IPS-20b (cell line): ENCODE data around the gene MPL.

ENCODE experiments used
- H3K27ac ChIP-seq: one replicate; pipeline ENCODE4 v1.5.1; 2013; ENCODE audit warnings: low read length
- H3K27me3 ChIP-seq: 2 replicates; pipeline ENCODE4 v1.6.1; 2013; ENCODE audit warnings: mild to moderate bottlenecking, low read length, inconsistent platforms; ENCODE audit not compliant: insufficient read depth
- H3K36me3 ChIP-seq: 2 replicates; pipeline ENCODE4 v1.6.1; 2013; ENCODE audit warnings: low read depth, mild to moderate bottlenecking, inconsistent platforms, low read length, moderate library complexity; ENCODE audit not compliant: insufficient read depth
- H3K4me1 ChIP-seq: 2 replicates; pipeline ENCODE4 v1.6.1; 2013; ENCODE audit warnings: mild to moderate bottlenecking, control low read depth, inconsistent platforms, low read length, moderate library complexity; ENCODE audit not compliant: insufficient read depth
- H3K4me3 ChIP-seq: 2 replicates; pipeline ENCODE4 v1.5.1; 2013; ENCODE audit warnings: mild to moderate bottlenecking, low read length, inconsistent platforms
- H3K9ac ChIP-seq: 2 replicates; pipeline ENCODE4 v1.6.1; 2013; ENCODE audit warnings: low read depth, mild to moderate bottlenecking, inconsistent platforms, low read length, moderate library complexity
- H3K9me3 ChIP-seq: 2 replicates; pipeline ENCODE4 v1.6.1; 2013; ENCODE audit warnings: mild to moderate bottlenecking, low read depth, low read length, inconsistent platforms; ENCODE audit not compliant: insufficient read depth

Gene MPL

DNA sequence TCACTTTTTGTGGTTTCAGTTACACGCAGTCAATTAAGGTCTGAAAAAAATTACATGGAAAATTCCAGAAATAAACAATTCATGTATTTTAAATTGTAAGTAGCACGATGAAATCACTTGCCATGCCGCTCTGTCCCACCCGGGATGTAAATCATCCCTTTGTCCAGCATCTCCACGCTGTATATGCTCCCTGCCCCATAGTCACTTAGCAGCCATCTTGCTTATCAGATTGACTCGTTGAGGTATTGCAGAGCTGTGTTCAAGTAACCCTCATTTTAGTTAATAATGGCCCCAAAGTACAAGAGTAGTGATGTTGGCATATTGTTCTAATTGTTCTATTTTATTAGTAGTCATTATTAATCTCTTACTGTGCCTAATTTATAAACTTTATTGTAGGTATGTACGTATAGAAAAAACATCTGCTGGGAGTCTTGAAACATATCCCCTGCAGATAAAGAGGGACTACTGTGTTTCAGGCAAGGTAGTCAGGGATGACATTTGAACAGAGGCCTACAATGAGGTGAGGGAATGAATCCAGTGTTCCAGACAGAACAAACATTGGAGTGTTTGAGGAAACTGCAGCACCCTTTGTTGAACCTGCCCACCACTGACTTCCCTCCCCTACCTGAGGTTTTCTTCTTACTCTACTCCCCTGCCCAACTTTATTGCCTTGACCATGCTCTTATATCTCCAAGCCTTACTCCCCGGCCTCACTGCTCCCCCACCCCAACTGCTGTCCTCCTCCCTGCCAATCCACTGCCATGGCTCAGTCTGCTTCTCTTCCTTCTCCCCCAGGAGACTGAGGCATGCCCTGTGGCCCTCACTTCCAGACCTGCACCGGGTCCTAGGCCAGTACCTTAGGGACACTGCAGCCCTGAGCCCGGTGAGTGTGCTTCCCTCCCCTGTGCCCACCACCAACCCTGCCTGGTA is 14.1 kb downstream of the MPL start:
- no peaks in the 10 kb centered on the region for H3K36me3 ChIP-seq
- H3K4me1 ChIP-seq = peaks cover 14% of the 10 kb centered on the region; the same call in 1 of the 2 replicates
- H3K27ac ChIP-seq = no peak overlapping the region
- no peak overlapping the region for H3K9ac ChIP-seq
- H3K4me3 ChIP-seq = no peak overlapping the region
- peaks cover 18% of the 10 kb centered on the region for H3K27me3 ChIP-seq
- H3K9me3 ChIP-seq = no peaks in the 10 kb centered on the region

DNA sequence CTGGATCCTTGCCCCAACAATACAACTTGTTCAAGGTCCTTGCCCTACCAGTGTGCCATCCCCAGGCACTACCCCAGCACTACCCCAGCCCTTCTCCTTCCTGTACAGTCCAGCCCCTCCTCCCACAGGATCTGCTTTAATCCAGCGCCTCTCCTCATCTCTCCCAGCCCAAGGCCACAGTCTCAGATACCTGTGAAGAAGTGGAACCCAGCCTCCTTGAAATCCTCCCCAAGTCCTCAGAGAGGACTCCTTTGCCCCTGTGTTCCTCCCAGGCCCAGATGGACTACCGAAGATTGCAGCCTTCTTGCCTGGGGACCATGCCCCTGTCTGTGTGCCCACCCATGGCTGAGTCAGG is 14.7 kb downstream of the MPL start:
- no peaks in the 10 kb centered on the region for H3K9me3 ChIP-seq
- no peak overlapping the region for H3K27ac ChIP-seq
- peaks cover 14% of the 10 kb centered on the region; the same call in 1 of the 2 replicates for H3K4me1 ChIP-seq
- H3K4me3 ChIP-seq = no peak overlapping the region
- H3K9ac ChIP-seq = no peak overlapping the region
- H3K27me3 ChIP-seq = peaks cover 13% of the 10 kb centered on the region
- no peaks in the 10 kb centered on the region for H3K36me3 ChIP-seq

DNA sequence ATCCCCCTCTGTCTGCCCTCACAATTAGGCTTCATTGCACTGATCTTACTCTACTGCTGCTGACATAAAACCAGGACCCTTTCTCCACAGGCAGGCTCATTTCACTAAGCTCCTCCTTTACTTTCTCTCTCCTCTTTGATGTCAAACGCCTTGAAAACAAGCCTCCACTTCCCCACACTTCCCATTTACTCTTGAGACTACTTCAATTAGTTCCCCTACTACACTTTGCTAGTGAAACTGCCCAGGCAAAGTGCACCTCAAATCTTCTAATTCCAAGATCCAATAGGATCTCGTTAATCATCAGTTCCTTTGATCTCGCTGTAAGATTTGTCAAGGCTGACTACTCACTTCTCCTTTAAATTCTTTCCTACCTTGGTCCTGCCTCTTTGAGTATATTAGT is 15.3 kb downstream of the MPL start:
- Histone ChIP-seq H3K4me3 (no peak overlapping the region), H3K9me3 (no peaks in the 10 kb centered on the region), H3K4me1 (peaks cover 16% of the 10 kb centered on the region; the same call in 1 of the 2 replicates), H3K36me3 (no peaks in the 10 kb centered on the region), H3K9ac (no peak overlapping the region), H3K27me3 (peaks cover 8% of the 10 kb centered on the region), H3K27ac (no peak overlapping the region)

DNA sequence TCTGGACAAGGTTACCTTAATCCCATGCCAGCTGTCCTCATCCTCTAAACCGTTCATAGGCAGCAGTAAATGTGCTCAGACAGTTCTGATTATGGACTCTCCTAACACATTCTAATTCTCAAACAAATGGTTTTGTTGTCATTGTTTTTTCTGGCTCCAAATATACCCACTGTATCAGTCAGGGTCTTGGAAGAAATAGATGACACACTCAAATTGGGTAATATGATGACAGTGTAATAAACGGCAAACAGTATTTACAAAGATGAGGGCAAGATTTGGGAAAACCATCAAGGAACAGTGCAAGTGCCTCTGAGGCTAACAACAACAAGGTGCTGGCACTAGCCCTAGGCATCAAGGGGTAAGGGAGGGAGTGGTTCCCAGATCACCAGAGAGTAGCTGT is 16.9 kb downstream of the MPL start:
- Histone ChIP-seq H3K4me3 (no peak overlapping the region), H3K27me3 (no peaks in the 10 kb centered on the region), H3K9me3 (no peaks in the 10 kb centered on the region), H3K9ac (no peak overlapping the region), H3K27ac (no peak overlapping the region), H3K36me3 (peaks cover 2% of the 10 kb centered on the region), H3K4me1 (peaks cover 12% of the 10 kb centered on the region; the same call in 1 of the 2 replicates)

DNA sequence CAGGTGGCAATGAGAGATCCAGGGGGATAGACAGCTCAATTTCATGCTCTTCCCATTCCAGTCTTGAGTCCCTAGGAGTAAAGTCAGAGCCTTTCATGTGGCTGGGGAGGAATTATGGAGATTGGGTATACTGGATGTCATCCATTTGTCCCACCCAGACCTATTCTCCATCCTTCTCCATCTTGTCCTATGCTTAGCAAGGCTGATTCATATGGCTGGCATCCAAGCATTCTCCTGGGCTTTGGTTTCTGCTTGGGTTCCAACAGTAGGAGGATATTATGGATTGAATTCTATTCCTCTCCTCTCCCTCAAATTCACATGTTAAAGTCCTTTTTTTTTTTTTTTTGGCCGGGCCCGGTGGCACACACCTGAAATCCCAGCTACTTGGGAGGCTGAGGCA is 17.3 kb downstream of the MPL start:
- Histone ChIP-seq H3K27me3 (no peaks in the 10 kb centered on the region), H3K9me3 (no peaks in the 10 kb centered on the region), H3K27ac (no peak overlapping the region), H3K9ac (no peak overlapping the region), H3K4me1 (peaks cover 12% of the 10 kb centered on the region; the same call in 1 of the 2 replicates), H3K36me3 (peaks cover 7% of the 10 kb centered on the region), H3K4me3 (no peak overlapping the region)

DNA sequence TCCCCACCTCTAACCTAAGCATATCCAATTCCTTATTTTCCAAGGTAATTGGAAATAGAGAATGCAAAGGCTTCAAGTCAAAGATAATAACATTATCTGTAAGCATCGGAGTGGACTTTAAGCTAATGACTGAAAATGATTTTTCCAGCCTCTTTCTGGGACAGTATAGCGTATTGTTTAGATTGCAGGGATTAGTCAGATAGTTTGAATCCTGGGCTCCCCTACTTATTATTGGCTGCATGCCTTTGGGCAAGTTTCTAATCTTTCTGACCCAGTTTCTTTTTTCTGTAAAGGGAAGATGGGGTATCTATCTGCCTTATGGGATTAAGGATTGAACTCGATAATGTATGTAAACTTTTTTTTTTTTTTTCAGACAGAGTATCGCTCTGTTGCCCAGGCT is 19.6 kb downstream of the MPL start:
- Histone ChIP-seq H3K9ac (no peak overlapping the region), H3K27me3 (no peaks in the 10 kb centered on the region), H3K9me3 (no peaks in the 10 kb centered on the region), H3K36me3 (peaks cover 30% of the 10 kb centered on the region), H3K4me3 (no peak overlapping the region), H3K27ac (no peak overlapping the region), H3K4me1 (peaks cover 12% of the 10 kb centered on the region; the same call in 1 of the 2 replicates)

DNA sequence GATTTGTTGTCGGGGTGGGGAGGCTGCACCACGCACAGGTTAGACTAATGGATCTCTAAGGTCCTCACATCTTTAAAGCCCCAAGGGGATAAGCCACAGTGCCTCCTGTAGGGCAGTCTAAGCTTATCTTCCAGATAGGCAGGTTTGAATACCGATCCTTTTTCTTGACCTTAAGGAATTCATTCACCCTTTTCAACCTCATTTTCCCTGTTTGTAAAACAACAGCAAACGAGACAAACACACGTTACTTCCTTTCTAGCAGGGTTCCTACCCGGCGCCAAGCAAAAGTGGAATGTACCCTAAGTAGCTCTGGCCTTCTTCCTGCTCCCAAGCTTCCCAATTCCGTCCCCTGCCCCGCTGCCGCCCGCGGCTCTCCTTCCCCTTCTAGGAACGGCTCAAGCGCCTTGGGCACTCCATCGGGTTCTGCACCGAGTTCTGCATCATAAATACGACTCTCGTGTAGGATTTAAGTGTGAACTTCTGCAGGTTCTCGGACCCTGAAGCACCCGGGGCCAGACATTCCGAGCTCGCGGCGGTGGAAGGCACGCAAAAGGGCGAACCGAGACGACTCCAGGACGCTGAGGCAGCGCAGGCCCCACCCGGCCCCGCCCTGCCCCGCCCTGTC is 20.6 kb downstream of the MPL start:
- H3K27ac ChIP-seq = peak overlapping the region; percentile 85
- no peaks in the 10 kb centered on the region for H3K27me3 ChIP-seq
- peaks cover 40% of the 10 kb centered on the region for H3K36me3 ChIP-seq
- H3K4me1 ChIP-seq = peaks cover 12% of the 10 kb centered on the region; the same call in 1 of the 2 replicates
- H3K9me3 ChIP-seq = no peaks in the 10 kb centered on the region
- peak overlapping the region; percentile 91 for H3K9ac ChIP-seq
- peak overlapping the region; percentile 80 for H3K4me3 ChIP-seq

DNA sequence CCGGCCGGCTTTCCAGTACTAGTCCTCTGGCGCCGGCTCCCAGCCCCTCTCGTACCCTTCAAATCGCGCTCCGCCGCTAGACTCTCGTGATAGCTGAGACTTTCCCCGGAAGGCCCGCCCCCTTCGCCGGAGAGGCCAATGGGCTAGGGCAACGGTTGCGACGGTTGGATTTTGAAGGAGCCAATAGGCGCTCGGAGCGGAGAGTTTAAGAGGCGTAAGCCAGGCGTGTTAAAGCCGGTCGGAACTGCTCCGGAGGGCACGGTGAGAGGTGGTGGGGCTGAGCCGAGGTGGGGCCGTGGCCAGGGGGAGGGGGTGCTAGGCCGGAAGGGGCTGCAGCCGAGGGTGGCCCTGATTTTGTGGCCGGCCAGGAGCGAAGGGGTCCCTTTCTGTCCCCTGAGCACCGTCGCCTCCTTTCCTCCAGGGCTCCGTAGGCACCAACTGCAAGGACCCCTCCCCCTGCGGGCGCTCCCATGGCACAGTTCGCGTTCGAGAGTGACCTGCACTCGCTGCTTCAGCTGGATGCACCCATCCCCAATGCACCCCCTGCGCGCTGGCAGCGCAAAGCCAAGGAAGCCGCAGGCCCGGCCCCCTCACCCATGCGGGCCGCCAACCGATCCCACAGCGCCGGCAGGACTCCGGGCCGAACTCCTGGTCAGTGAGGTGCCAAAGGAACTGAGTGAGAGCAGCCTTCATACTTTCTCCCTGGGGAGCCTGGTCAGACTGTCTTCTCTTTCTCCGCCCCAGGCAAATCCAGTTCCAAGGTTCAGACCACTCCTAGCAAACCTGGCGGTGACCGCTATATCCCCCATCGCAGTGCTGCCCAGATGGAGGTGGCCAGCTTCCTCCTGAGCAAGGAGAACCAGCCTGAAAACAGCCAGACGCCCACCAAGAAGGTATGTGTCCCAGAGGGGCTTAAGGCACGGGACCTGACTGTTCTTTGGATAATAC is 21.4 kb downstream of the MPL start, which contains the start of gene CDC20:
TSS of gene CDC20 (plus strand) at position 236 of the 948 bp plus-strand sequence. CDS start at position 471, 235 bp downstream.
- peaks cover 12% of the 10 kb centered on the region; the same call in 1 of the 2 replicates for H3K4me1 ChIP-seq
- H3K27ac ChIP-seq = peak within 1 kb of the TSS; percentile 85
- H3K36me3 ChIP-seq = peaks cover 48% of the 10 kb centered on the region
- peak within 1 kb of the TSS; percentile 97 for H3K9ac ChIP-seq
- peak within 1 kb of the TSS; percentile 80 for H3K4me3 ChIP-seq
- H3K27me3 ChIP-seq = no peaks in the 10 kb centered on the region
- no peaks in the 10 kb centered on the region for H3K9me3 ChIP-seq

DNA sequence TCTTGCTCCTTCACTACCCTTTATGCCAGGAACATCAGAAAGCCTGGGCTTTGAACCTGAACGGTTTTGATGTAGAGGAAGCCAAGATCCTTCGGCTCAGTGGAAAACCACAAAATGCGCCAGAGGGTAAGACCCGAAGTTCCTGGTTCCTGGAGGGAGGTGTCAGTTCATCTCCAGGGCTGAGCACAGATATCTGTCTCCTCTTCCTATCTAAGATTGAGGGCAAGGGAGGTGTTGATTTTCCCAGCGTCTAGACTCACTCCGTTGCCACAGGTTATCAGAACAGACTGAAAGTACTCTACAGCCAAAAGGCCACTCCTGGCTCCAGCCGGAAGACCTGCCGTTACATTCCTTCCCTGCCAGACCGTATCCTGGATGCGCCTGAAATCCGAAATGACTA is 22.1 kb downstream of the MPL start:
- H3K27ac ChIP-seq = peak overlapping the region; percentile 69
- H3K9ac ChIP-seq = peak overlapping the region; percentile 97
- H3K4me1 ChIP-seq = peaks cover 12% of the 10 kb centered on the region; the same call in 1 of the 2 replicates
- no peaks in the 10 kb centered on the region for H3K27me3 ChIP-seq
- H3K36me3 ChIP-seq = peaks cover 54% of the 10 kb centered on the region
- H3K9me3 ChIP-seq = no peaks in the 10 kb centered on the region
- H3K4me3 ChIP-seq = peak overlapping the region; percentile 80

DNA sequence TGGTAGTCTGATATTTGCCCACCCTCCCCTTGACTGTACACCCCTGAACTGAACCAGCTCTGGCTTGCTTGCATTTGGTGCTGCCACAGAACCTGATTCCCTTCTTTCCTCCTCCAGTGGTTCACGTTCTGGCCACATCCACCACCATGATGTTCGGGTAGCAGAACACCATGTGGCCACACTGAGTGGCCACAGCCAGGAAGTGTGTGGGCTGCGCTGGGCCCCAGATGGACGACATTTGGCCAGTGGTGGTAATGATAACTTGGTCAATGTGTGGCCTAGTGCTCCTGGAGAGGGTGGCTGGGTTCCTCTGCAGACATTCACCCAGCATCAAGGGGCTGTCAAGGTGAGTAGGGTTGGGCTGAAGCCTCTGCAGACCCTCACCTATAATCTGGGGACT is 23.0 kb downstream of the MPL start:
- H3K9me3 ChIP-seq = no peaks in the 10 kb centered on the region
- peaks cover 13% of the 10 kb centered on the region for H3K4me1 ChIP-seq
- no peak overlapping the region for H3K27ac ChIP-seq
- H3K36me3 ChIP-seq = peaks cover 60% of the 10 kb centered on the region
- no peaks in the 10 kb centered on the region for H3K27me3 ChIP-seq
- H3K9ac ChIP-seq = peak overlapping the region; percentile 97
- peak overlapping the region; percentile 80 for H3K4me3 ChIP-seq

DNA sequence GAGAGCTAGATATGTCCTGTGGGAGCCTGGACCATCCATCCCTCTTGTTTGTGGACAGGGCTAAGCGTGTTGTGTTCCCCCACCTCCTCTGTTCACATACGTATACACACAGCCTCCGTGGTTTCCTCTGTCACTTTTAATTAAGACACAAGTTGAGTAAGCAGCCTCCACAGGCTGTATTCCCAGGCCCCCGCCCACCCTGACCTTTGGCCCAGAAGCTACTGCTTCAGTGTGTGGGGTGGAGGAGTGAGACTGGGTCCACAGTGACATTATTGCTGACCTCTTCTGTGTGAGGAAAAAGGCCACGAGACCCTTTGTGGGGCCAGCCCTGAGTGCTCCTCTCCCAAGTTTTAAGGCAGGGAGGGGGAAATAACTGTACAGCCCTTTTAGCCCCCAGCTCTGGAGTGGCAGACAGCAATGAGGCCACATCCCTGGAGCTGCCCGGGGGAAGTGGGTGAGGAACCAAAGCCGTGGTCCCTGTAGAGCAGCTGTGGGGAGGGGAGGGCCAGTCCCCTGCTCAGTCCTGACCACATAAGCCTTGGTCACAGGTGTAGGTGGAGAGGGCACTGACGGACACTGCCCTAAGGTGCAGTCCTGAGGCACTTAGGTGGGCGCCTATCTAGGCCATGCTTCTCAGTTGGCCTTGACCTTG is 25.8 kb downstream of the MPL start:
- Histone ChIP-seq H3K27ac (no peak overlapping the region), H3K4me3 (no peak overlapping the region), H3K4me1 (peaks cover 21% of the 10 kb centered on the region), H3K27me3 (no peaks in the 10 kb centered on the region), H3K36me3 (peaks cover 60% of the 10 kb centered on the region), H3K9ac (no peak overlapping the region), H3K9me3 (no peaks in the 10 kb centered on the region)
